ENCODE data around the gene SGTB.

The SGTB gene

DNA sequence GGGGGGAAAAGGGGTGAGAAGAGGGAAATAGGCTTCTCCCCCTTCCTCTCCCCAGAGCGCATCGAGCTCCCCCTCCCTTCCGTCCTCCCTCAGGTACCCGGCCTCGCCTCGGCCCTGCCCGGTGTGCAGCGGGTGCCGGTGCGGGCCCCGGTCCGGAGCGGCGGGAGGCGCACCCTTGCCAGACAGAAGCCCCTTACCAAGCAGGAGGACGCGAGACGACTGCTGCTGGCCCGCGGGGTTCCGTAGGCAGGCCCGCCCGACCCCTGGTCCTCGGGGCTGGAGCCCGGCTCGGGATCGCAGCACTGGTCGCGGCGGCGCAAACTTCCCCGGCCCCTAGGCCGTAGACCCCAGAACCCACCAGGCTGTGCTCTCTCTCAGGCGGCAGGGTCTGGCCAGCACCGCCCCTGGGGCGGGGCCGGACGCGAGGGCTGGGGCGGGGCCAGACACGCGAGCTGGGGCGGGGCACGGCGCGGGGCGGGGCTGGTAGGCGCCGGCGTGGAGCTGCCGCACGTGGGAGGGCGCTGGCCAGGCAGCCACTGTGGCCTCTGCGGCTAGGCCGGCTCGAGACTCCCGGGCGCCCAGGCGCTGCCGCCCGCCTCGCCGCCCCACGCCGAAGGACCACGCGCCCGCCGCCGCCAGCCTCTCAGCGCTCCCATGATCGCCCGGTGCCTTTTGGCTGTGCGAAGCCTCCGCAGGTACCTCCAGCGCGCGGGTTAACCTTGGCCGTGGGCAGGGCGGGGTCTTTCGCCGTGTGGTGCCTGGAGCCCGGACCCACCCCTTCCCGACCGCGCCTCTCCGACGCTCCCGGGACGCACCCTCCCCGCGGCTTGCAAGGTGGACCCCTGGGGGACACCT lies at the start of gene SGTB, which contains the start of gene NLN:
TSS of gene SGTB (minus strand) at position 390 of the 855 bp plus-strand sequence. CDS start 1,302 bp downstream, outside the sequence.
TSS of gene NLN (plus strand) at position 486 of the 855 bp plus-strand sequence. CDS start at position 655, 169 bp downstream.
- DNase-seq (ENCODE audit: low read depth in 1 of 2, low spot score in 1 of 2) = peak; percentile 73 to 77

- no peak for DNase-seq (ENCODE audit: low read depth in 1 of 2, low spot score in 1 of 2)
Measured at GRCh38 chr5:65771266-65771665, 49.4 kb upstream of the SGTB start.

DNA sequence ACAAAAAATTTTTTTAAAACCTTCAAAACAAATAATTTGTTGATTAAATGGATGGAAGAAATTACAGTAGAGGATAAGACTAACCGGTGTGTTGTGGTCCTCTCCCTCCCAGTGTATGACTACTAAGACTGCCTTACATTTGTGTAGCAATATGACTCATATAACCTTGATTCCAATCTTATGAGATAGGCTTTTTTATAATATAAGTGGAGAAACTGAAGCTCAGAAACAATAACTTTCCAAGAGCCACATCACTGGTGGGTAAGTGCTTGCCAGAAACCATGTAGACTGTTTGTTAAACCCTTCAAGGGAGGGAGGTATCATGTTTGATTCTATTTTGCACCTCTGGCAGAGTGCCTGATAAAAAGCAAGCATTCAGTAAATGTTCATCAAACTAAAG lies 47.6 kb upstream of the SGTB start:
- no peak for DNase-seq (ENCODE audit: low read depth in 1 of 2, low spot score in 1 of 2)

DNA sequence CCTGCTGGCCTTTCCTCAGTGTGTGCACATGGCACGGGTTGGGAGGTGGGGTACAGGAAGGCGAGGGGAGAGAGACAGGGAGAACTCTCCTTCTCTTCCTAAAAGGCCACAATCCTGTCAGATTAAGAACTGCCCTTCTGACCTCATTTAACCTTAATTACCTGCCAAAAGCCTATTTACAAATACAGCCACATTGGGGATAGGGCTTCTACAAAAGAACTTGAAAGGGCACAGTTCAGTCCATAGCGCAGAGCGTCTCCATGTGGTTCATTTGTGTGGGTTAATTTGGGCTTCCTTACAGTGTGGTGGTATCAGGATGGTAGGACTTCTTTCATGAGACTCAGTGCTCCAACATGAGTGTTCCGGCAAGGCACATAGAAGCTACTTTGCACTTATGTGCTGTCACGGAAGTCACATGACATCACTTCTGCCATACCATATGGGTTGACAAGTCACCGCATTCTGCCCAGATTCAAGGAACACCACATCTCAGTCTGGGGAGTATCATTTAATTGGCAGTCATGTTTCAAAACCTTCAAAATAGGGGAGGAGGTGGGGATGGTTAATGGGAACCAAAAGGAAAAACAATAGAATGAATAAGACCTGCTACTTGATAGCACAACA lies 46.9 kb upstream of the SGTB start:
- DNase-seq (ENCODE audit: low read depth in 1 of 2, low spot score in 1 of 2) = no peak

- no peak for DNase-seq (ENCODE audit: low read depth in 1 of 2, low spot score in 1 of 2)
Measured at GRCh38 chr5:65767565-65767964, 45.7 kb upstream of the SGTB start.

- DNase-seq (ENCODE audit: low read depth in 1 of 2, low spot score in 1 of 2) = no peak
Measured at GRCh38 chr5:65766781-65767180, 44.9 kb upstream of the SGTB start.

DNA sequence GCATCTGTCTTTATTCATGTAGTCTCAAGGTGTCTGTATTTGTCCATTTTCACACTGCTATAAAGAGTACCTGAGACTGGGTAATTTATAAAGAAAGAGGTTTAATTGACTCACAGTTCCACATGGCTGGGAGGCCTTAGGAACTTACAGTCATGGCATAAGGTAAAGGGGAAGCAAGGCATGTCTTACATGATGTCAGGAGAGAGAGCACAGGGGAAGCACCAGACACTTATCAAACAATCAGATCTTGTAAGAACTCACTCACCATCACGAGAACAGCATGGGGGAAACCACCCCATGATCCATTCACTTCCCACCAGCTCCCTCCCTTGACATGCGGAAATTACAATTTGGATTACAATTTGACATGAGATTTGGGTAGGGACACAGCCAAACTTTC lies 44.3 kb upstream of the SGTB start:
- no peak for DNase-seq (ENCODE audit: low read depth in 1 of 2, low spot score in 1 of 2)

DNA sequence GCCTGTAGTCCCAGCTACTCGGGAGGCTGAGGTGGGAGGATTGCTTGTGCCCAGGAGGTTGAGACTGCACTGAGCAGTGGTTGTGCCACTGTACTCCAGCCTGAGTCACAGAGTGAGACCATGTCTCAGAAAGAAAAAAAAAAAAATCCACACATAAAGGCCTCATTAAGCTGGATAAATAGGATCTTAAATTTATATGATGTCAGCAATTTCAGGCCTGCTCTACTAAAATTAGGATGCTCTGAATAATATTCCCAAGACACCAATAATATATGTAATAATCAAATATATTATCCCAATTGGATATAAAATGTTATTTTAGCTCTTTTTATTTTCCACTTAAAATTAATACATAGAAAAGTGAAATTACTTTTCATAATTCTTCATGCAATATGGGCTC lies 43.7 kb upstream of the SGTB start:
- no peak for DNase-seq (ENCODE audit: low read depth in 1 of 2, low spot score in 1 of 2)

DNA sequence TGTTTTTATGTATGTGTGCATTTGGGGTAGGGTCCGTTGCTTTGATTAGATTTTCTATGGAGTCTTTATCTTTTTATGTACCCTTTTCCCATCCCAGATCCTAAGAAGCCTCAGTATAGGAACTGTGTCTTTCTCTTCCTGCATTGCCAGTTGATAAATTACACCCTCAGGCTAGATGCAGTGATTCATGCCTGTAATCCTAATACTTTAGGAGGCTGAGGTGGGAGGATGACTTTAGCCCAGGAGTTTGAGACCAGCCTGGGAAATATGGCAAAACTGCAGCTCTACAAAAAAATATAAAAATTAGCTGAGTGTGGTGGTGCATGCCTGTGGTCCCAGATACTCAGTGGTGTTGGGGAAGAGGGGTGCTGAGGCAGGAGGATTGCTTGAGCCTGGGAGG lies 40.3 kb upstream of the SGTB start:
- DNase-seq (ENCODE audit: low read depth in 1 of 2, low spot score in 1 of 2) = no peak

DNA sequence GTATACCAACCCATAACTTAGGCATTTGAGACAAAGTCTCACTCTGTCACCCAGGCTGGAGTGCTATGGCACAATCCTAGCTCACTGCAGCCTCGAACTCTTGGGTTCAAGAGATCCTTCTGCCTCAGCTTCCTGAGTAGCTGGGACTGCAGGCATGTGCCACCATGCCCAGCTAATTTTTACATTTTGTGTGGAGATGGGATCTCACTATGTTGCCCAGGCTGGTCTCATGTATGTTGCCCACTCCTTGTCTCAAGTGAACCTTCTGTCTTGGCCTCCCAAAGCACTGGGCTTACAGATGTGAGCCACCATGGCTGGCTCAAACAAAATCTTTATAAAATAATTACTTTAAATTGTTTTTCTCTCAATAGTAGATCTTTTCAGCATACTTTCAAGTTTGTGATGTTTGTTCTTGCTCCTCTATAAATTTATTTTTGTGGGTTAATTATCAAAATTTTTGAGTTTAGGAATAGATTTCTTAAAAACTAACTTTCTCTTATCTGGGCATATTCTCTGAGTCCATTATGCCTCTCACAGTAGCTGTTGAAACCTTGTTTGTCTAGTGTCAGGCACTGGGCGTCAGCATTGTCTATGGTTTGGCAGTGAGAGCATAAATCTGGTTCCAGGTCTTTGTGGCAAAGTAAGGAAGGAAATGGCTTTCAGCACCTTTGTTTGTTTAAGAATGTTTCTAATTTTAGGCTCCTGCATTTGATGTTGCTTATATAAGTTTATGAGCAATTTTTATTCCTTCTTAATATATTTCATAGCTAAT lies 38.8 kb upstream of the SGTB start:
- peak in 1 of 2 donors; percentile 24 for DNase-seq (ENCODE audit: low read depth in 1 of 2, low spot score in 1 of 2)

- DNase-seq (ENCODE audit: low read depth in 1 of 2, low spot score in 1 of 2) = no peak
Measured at GRCh38 chr5:65758546-65759144, 36.7 kb upstream of the SGTB start.

- DNase-seq (ENCODE audit: low read depth in 1 of 2, low spot score in 1 of 2) = no peak
Measured at GRCh38 chr5:65753189-65753588, 31.3 kb upstream of the SGTB start.

GRCh38 chr5:65750938-65751337 lies 29.0 kb upstream of the SGTB start:
- no peak for DNase-seq (ENCODE audit: low read depth in 1 of 2, low spot score in 1 of 2)

- no peak for DNase-seq (ENCODE audit: low read depth in 1 of 2, low spot score in 1 of 2)
Measured at GRCh38 chr5:65749956-65750355, 28.0 kb upstream of the SGTB start.

DNA sequence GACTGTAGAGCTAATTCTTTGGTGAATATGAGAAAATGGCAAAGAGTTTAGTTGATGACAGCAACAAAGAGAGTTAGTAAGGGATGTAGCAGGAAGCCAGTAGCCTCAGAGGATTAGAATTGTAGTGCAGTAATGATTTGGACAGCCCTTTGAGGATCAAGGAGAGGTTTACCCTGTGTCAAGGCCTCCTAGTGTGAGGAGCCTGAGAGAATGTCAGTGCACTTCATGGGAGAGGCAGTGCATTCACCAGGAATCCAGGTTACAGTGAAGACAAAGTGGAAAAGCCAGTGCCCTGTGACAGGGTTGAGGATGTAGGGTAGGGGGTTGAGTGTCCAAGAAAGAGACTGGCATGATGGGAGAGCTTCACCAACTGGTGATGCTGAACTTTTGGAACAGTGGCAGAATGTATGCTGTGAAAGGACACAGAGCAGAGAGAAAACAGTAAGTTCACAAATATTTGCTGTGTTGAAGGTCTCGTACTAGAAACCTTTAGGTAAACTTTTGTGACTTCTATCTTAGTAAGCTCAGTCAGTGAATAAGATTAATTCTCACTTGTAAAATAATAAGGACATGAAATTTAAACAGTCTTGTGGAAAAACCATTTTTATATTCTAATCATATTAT lies 27.4 kb upstream of the SGTB start:
- no peak for DNase-seq (ENCODE audit: low read depth in 1 of 2, low spot score in 1 of 2)

GRCh38 chr5:65742565-65743231 lies 20.8 kb upstream of the SGTB start:
- no peak for DNase-seq (ENCODE audit: low read depth in 1 of 2, low spot score in 1 of 2)

DNA sequence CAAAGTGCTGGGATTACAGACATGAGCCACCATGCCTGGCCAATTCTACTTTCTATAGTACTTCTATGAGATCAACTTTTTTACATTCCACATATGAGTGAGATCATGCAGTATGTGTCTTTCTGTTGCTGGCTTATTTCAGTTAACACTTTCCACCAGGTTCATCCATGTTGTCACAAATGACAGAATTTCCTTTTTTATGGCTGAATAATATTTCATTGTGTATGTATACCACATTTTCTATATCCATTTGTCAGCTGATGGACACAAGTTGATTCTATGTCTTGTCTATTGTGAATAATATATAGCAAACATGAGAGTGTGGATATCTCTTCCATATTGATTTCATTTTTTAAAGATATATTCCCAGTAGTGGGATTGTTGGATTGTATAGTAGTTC lies 17.3 kb upstream of the SGTB start:
- DNase-seq (ENCODE audit: low read depth in 1 of 2, low spot score in 1 of 2) = no peak

DNA sequence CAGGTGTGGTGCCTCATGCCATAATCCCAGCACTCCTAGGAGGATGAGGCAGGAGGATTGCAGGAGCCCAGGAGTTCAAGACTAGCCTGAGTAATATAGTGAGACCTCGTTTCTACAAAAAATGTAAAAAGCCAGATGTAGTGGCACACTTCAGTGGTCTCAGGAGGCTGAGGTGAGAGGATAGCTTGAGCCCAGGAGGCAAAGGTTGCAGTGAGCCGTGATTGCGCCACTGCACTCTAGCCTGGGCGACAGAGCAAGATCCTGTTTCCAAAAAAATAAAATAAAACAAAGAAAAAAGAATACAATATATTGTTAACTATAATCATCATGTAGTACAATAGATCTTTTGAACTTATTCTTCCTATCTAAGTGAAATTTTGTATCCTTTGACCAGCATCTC lies 16.4 kb upstream of the SGTB start:
- DNase-seq (ENCODE audit: low read depth in 1 of 2, low spot score in 1 of 2) = no peak

DNA sequence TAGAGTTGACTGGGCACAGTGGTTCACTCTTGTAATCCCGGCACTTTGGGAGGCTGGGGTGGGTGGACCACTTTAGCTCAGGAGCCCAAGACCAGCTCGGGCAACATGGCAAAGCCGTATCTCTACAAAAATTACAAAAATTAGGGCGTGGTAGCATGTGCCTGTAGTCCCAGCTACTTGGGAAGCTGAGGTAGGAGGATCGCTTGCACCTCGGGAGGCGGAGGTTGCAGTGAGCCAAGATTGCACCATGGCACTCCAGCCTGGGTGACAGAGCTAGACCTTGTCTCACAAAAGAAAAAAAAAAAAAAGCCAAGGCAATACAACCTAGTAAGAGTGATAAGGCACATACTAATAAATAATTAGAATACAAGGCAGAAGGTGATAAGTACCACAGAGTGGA lies 15.9 kb upstream of the SGTB start:
- no peak for DNase-seq (ENCODE audit: low read depth in 1 of 2, low spot score in 1 of 2)

GRCh38 chr5:65736011-65736410 lies 14.1 kb upstream of the SGTB start:
- DNase-seq (ENCODE audit: low read depth in 1 of 2, low spot score in 1 of 2) = no peak

Data from activated CD4-positive, alpha-beta T cell treated with anti-CD3 and anti-CD28 coated beads, Interleukin-2, amount 50 U/mL, for 24 hours (primary cell).